HepG2 (cell line): Measurements from ENCODE around the gene PCP4L1. TPM values are rescaled to one million over a fixed set of nuclear protein-coding genes. Genes with fewer than 3 reads are reported as not detected.

ENCODE experiments used
- ATAC-seq: fragments of 200-7000 bp; cut with Tn5 transposase; 3 replicates; pipeline ENCODE4 v1.9.1; 2020; ENCODE audit warnings: mild to moderate bottlenecking, moderate library complexity
- BruUV-seq: library from RNA; stranded (reverse); fragments of 400-500 nt; replicated peaks from 2 replicates; lab custom pipeline; 2021; lab: Mats Ljungman, UMichigan
- CTCF ChIA-PET: fragments of 300-600 bp; formaldehyde crosslinking; extraction: SDS; loops from one replicate; lab custom pipeline; 2021; ENCODE audit warnings: low total read pairs, inconsistent platforms, low intra/inter-chr PET ratio; lab: Yijun Ruan, JAX
- POLR2A ChIA-PET: fragments of 350-600 bp; sonication (Branson Sonifier 250); formaldehyde crosslinking; loops from one replicate; lab custom pipeline; 2020; ENCODE audit warnings: antibody characterized with exemption, inconsistent platforms; lab: Yijun Ruan, JAX
- DNase-seq: peaks from one replicate; pipeline ENCODE4 v3.0.0-alpha.2; 2015; ENCODE audit warnings: low spot score
- FAIRE-seq: peaks from 3 replicates; lab custom pipeline; 2011; peaks lifted over from hg19 to GRCh38; lab: Jason Lieb, UNC
- H2AFZ ChIP-seq: one replicate; pipeline ENCODE4 v1.6.1; 2011; ENCODE audit warnings: low read length, inconsistent platforms
- H3K27ac ChIP-seq: fragments of 300-600 bp; 3 replicates; pipeline ENCODE4 v1.8.0; 2011; ENCODE audit warnings: mixed run types, mild to moderate bottlenecking, mixed read lengths, low read length, inconsistent platforms; ENCODE audit not compliant: insufficient read depth; ENCODE audit errors: extremely low read length
- H3K27me3 ChIP-seq, 2 experiments: fragments of 200-600 bp in 1 of 2; 2 replicates in 1 of 2; 3 replicates in 1 of 2; pipeline versions ENCODE4 v1.6.0 to v1.8.0; 2011; ENCODE audit warnings: low read length in 2 of 2, mild to moderate bottlenecking in 2 of 2, moderate library complexity in 2 of 2, inconsistent platforms in 1 of 2; ENCODE audit not compliant: insufficient read depth in 2 of 2, control insufficient read depth in 1 of 2
- H3K36me3 ChIP-seq, 2 experiments: fragments of 200-600 bp in 1 of 2; replicated peaks in 1 of 2; 2 replicates in 1 of 2; 3 replicates in 1 of 2; pipeline versions ENCODE4 v1.5.1 to v1.8.0; 2011; ENCODE audit warnings: low read length in 2 of 2, inconsistent platforms in 1 of 2; ENCODE audit not compliant: insufficient read depth in 2 of 2, control insufficient read depth in 1 of 2
- H3K4me1 ChIP-seq: 2 replicates; pipeline ENCODE4 v1.5.1; 2012; ENCODE audit warnings: low read length, inconsistent platforms; ENCODE audit not compliant: insufficient read depth
- H3K4me2 ChIP-seq: 2 replicates; pipeline ENCODE4 v1.6.0; 2011; ENCODE audit warnings: low read depth, low read length, inconsistent platforms
- H3K4me3 ChIP-seq, 3 experiments: fragments of 200-600 bp in 1 of 3; sonication (generic), shearing (Covaris generic) in 1 of 3; replicated peaks in 1 of 3; 2 replicates each; pipeline ENCODE4 v1.5.1; 2011 to 2016; ENCODE audit warnings: low read length in 3 of 3, inconsistent platforms in 2 of 3, low read depth in 2 of 3, mild to moderate bottlenecking in 2 of 3, control low read depth in 1 of 3, mixed read lengths in 1 of 3; ENCODE audit not compliant: insufficient read depth in 1 of 3
- H3K79me2 ChIP-seq: one replicate; pipeline ENCODE4 v1.6.1; 2011; ENCODE audit warnings: low read length, inconsistent platforms; ENCODE audit not compliant: insufficient read depth
- H3K9ac ChIP-seq: 2 replicates; pipeline ENCODE4 v1.6.0; 2011; ENCODE audit warnings: mild to moderate bottlenecking, low read depth, low read length, inconsistent platforms; ENCODE audit not compliant: insufficient read depth
- H3K9me3 ChIP-seq: 2 replicates; pipeline ENCODE4 v1.5.1; 2012; ENCODE audit warnings: mild to moderate bottlenecking, low read length
- H4K20me1 ChIP-seq: 2 replicates; pipeline ENCODE4 v1.6.0; 2011; ENCODE audit warnings: inconsistent platforms, mild to moderate bottlenecking, low read length, moderate library complexity; ENCODE audit not compliant: insufficient read depth
- BCL6 ChIP-seq: IDR thresholded peaks from 2 replicates; pipeline ENCODE4 v1.6.1; 2016; ENCODE audit warnings: missing genetic modification reagents, missing compliant biosample characterization
- CENPX ChIP-seq: sonication (generic); formaldehyde crosslinking; IDR thresholded peaks from 2 replicates; pipeline ENCODE4 v1.9.0; 2021; ENCODE audit warnings: mild to moderate bottlenecking, missing genetic modification reagents, moderate library complexity
- CHD2 ChIP-seq: IDR thresholded peaks from 2 replicates; pipeline ENCODE4 v1.6.1; 2011; ENCODE audit warnings: low read depth, low read length, improper control_type of control experiment
- CTCF ChIP-seq: sonication (generic); formaldehyde crosslinking; IDR thresholded peaks from 2 replicates; pipeline ENCODE4 v1.5.0; 2020; ENCODE audit warnings: mild to moderate bottlenecking, missing genetic modification reagents, moderate library complexity
- HOXA9 ChIP-seq: sonication (generic); formaldehyde crosslinking; IDR thresholded peaks from 2 replicates; pipeline ENCODE4 v1.8.1; 2022; ENCODE audit warnings: missing genetic modification reagents, mild to moderate bottlenecking, moderate library complexity, borderline replicate concordance
- PHF8 ChIP-seq: sonication (generic); formaldehyde crosslinking; IDR thresholded peaks from 2 replicates; pipeline ENCODE4 v1.5.0; 2020; ENCODE audit warnings: missing genetic modification reagents
- PRDM10 ChIP-seq: sonication (generic); formaldehyde crosslinking; IDR thresholded peaks from 2 replicates; pipeline ENCODE4 v1.4.0; 2020; ENCODE audit warnings: low read depth, missing genetic modification reagents
- TEAD3 ChIP-seq: optimal IDR thresholded peaks from 2 replicates; pipeline ENCODE3; 2016; ENCODE audit warnings: borderline replicate concordance
- THRA ChIP-seq: sonication (generic); formaldehyde crosslinking; IDR thresholded peaks from 2 replicates; pipeline ENCODE4 v1.4.0; 2020; ENCODE audit warnings: missing genetic modification reagents, borderline replicate concordance
- ZEB1 ChIP-seq: IDR thresholded peaks from 2 replicates; pipeline ENCODE4 v1.6.1; 2012; ENCODE audit warnings: mild to moderate bottlenecking, low read depth, inconsistent platforms; ENCODE audit not compliant: insufficient replicate concordance
- ZNF317 ChIP-seq: sonication (generic); formaldehyde crosslinking; IDR thresholded peaks from 2 replicates; pipeline ENCODE4 v1.5.0; 2020; ENCODE audit warnings: mild to moderate bottlenecking, missing genetic modification reagents
- ZNF549 ChIP-seq: sonication (generic); formaldehyde crosslinking; IDR thresholded peaks from 2 replicates; pipeline ENCODE4 v1.5.0; 2020; ENCODE audit warnings: missing genetic modification reagents
- WGBS: methylation state at CpG from one replicate; pipeline ENCODE4 v1.1.6; 2017; ENCODE audit warnings: low lambda C conversion rate; 5-methylcytosine and 5-hydroxymethylcytosine counted together
- in situ Hi-C: cut with HindIII; loops from 2 replicates; pipeline ENCODE4 v1.10.0; 2017; ENCODE audit warnings: low pct_unique_long_range_greater_than_20kb; ENCODE audit not compliant: extremely low pct_ligation_motif_present
- intact Hi-C: fragments of 100-400 bp; cut with micrococcal nuclease; formaldehyde crosslinking; loops from one replicate; pipeline ENCODE4 v1.10.0; 2022; ENCODE audit not compliant: unreplicated experiment
- polyA plus RNA-seq, 8 experiments: library from polyadenylated mRNA; depleted of rRNA in 3 of 8; stranded (reverse) in 7 of 8; unstranded in 1 of 8; fragments of >200 nt; fragmentation: Illumina TruSeq in 4 of 8; extraction: Trizol in 4 of 8; gene quantifications; 2 replicates each; pipeline versions ENCODE4 v1.2.1 to v1.2.3, GENCODE V29; 2011 to 2016; ENCODE audit warnings: low read depth in 4 of 8, missing spikeins in 1 of 8, mixed read lengths in 1 of 8; ENCODE audit not compliant: insufficient read depth in 1 of 8
- total RNA-seq, 5 experiments: library from RNA; depleted of rRNA; stranded (reverse); fragments of >200 nt; fragmentation: Illumina TruSeq; extraction: Trizol; gene quantifications; 2 replicates each; pipeline ENCODE4 v1.2.3, GENCODE V29; 2016; ENCODE audit warnings: low read depth in 1 of 5

PCP4L1 gene
- total and polyA plus RNA-seq, 2 of the 13 experiments (the other 11 are each of a cell fraction or from before 2014, with no cell fraction given) = 0.28 TPM; not detected in 1

- FAIRE-seq = no peak
- CTCF ChIA-PET = no interaction called here
Observed at GRCh38 chr1:161285113-161285512, 26.6 kb downstream of the PCP4L1 start.

GRCh38 chr1:161285521-161285920 is 27.0 kb downstream of the PCP4L1 start:
- Histone ChIP-seq H3K4me2 (no peak overlapping the region), H2AFZ (no peak overlapping the region), H3K27me3 (no peaks in the 10 kb centered on the region; a peak in 1 of 5 replicates), H3K9ac (no peak overlapping the region), H4K20me1 (no peaks in the 10 kb centered on the region), H3K4me3 (no peak overlapping the region), H3K79me2 (no peaks in the 10 kb centered on the region), H3K27ac (no peak overlapping the region), H3K9me3 (no peaks in the 10 kb centered on the region), H3K4me1 (peaks cover 21% of the 10 kb centered on the region), H3K36me3 (no peaks in the 10 kb centered on the region)
- BruUV-seq = no TSS peak
- FAIRE-seq (no peak), ATAC-seq (no peak), DNase-seq (no peak)
- ChIA-PET CTCF (no interaction called here), POLR2A (no interaction called here)
- intact Hi-C loops = no loop called here
- in situ Hi-C loops = no loop called here
- WGBS = 64% methylated on average over 5 of the region's 5 CpGs
- TF ChIP-seq PHF8 (CRISPR knock-in tag) (no peak), CENPX (CRISPR knock-in tag) (no peak), ZNF317 (no peak), ZEB1 (no peak), BCL6 (CRISPR knock-in tag) (no peak), TEAD3 (CRISPR knock-in tag) (no peak), CTCF (CRISPR knock-in tag) (no peak), ZNF549 (CRISPR knock-in tag) (no peak), PRDM10 (CRISPR knock-in tag) (no peak)

More at GRCh38 chr1:161285113-161285512, 26.6 kb downstream of the PCP4L1 start:
- no peak overlapping the region for H3K4me3 ChIP-seq
- POLR2A ChIA-PET = no interaction called here
- no peak overlapping the region for H3K27ac ChIP-seq
- DNase-seq = no peak
- no peaks in the 10 kb centered on the region; a peak in 1 of 5 replicates for H3K27me3 ChIP-seq
- in situ Hi-C loops = no loop called here
- TF ChIP-seq CHD2 = no peak
- no peak for TF ChIP-seq THRA
- TF ChIP-seq HOXA9 = no peak
- BruUV-seq = no TSS peak
- no peaks in the 10 kb centered on the region for H4K20me1 ChIP-seq
- no peak overlapping the region for H2AFZ ChIP-seq
- no peaks in the 10 kb centered on the region for H3K79me2 ChIP-seq
- H3K9me3 ChIP-seq = no peaks in the 10 kb centered on the region
- intact Hi-C loops = no loop called here
- ATAC-seq = peak; percentile 45; the same call in 2 of the 3 replicates
- peaks cover 17% of the 10 kb centered on the region for H3K4me1 ChIP-seq
- no peaks in the 10 kb centered on the region for H3K36me3 ChIP-seq
- WGBS = 86% methylated on average over 2 of the region's 2 CpGs
- no peak overlapping the region for H3K4me2 ChIP-seq
- no peak overlapping the region for H3K9ac ChIP-seq
